ENCODE data around the gene RPL22L1.
"Not testable (repeated sequence)": the region's sequence is repeated elsewhere in the genome, so short reads cannot be mapped to it uniquely, and the experiment has no call there.

The RPL22L1 gene

GRCh38 chr3:170889630-170890029 is 19.6 kb upstream of the RPL22L1 start:
- H3K4me3 ChIP-seq (ENCODE audit: low read depth, low read length): no peak overlapping the region
- TF ChIP-seq MYC (IDR thresholded peaks at IDR 0.05; ENCODE audit: low read depth, low read length) (no peak), POLR2A (IDR thresholded peaks at IDR 0.05; ENCODE audit: extremely low read depth, insufficient read length) (no peak), MAX (IDR thresholded peaks at IDR 0.05; ENCODE audit: low read depth, low read length) (no peak), CTCF (IDR thresholded peaks at IDR 0.05; ENCODE audit: low read depth, low read length) (no peak)
- DNase-seq (ENCODE audit: low read depth): no peak

- H3K4me3 ChIP-seq (ENCODE audit: low read depth, low read length): no peak overlapping the region
- no peak for TF ChIP-seq CTCF (IDR thresholded peaks at IDR 0.05; ENCODE audit: low read depth, low read length)
- TF ChIP-seq MAX (IDR thresholded peaks at IDR 0.05; ENCODE audit: low read depth, low read length): no peak
- no peak for TF ChIP-seq POLR2A (IDR thresholded peaks at IDR 0.05; ENCODE audit: extremely low read depth, insufficient read length)
- no peak for TF ChIP-seq MYC (IDR thresholded peaks at IDR 0.05; ENCODE audit: low read depth, low read length)
- DNase-seq (ENCODE audit: low read depth): no peak
Measured at GRCh38 chr3:170889132-170889531, 19.1 kb upstream of the RPL22L1 start.

- not testable (repeated sequence) for H3K4me3 ChIP-seq (ENCODE audit: low read depth, low read length); DNase-seq (ENCODE audit: low read depth)
Measured at GRCh38 chr3:170884109-170884930, 14.3 kb upstream of the RPL22L1 start.

- not testable (repeated sequence) for DNase-seq (ENCODE audit: low read depth); H3K4me3 ChIP-seq (ENCODE audit: low read depth, low read length)
Measured at GRCh38 chr3:170878688-170879087, 8.7 kb upstream of the RPL22L1 start.

- DNase-seq (ENCODE audit: low read depth); H3K4me3 ChIP-seq (ENCODE audit: low read depth, low read length): not testable (repeated sequence)
Measured at GRCh38 chr3:170877311-170877710, 7.3 kb upstream of the RPL22L1 start.

- DNase-seq (ENCODE audit: low read depth): no peak
- TF ChIP-seq MYC (IDR thresholded peaks at IDR 0.05; ENCODE audit: low read depth, low read length) (no peak), MAX (IDR thresholded peaks at IDR 0.05; ENCODE audit: low read depth, low read length) (no peak), POLR2A (IDR thresholded peaks at IDR 0.05; ENCODE audit: extremely low read depth, insufficient read length) (no peak), CTCF (IDR thresholded peaks at IDR 0.05; ENCODE audit: low read depth, low read length) (no peak)
- no peak overlapping the region for H3K4me3 ChIP-seq (ENCODE audit: low read depth, low read length)
Measured at GRCh38 chr3:170876537-170876936, 6.5 kb upstream of the RPL22L1 start.

- no peak for TF ChIP-seq CTCF (IDR thresholded peaks at IDR 0.05; ENCODE audit: low read depth, low read length)
- no peak for TF ChIP-seq POLR2A (IDR thresholded peaks at IDR 0.05; ENCODE audit: extremely low read depth, insufficient read length)
- no peak for TF ChIP-seq MAX (IDR thresholded peaks at IDR 0.05; ENCODE audit: low read depth, low read length)
- TF ChIP-seq MYC (IDR thresholded peaks at IDR 0.05; ENCODE audit: low read depth, low read length): no peak
- peak; percentile 25 for DNase-seq (ENCODE audit: low read depth)
- H3K4me3 ChIP-seq (ENCODE audit: low read depth, low read length): peak overlapping the region; percentile 99
Measured at GRCh38 chr3:170869239-170869590, 780 bp downstream of the RPL22L1 start.
